GM12891 (cell line): ENCODE measurements around the gene SCARF2.

Experiments
- PAX5 ChIP-seq: IDR thresholded peaks from 2 replicates; pipeline ENCODE4 v1.6.1; 2011; ENCODE audit warnings: low read length, moderate library complexity, mild to moderate bottlenecking; ENCODE audit not compliant: insufficient read depth, severe bottlenecking
- POLR2A ChIP-seq: IDR thresholded peaks from 2 replicates; pipeline ENCODE4 v1.6.1; 2011; ENCODE audit warnings: low read depth, low read length, control low read depth
- POLR2AphosphoS5 ChIP-seq: IDR thresholded peaks from 2 replicates; pipeline ENCODE4 v1.6.1; 2011; ENCODE audit warnings: low read depth, low read length, control low read depth
- POU2F2 ChIP-seq: IDR thresholded peaks from 2 replicates; pipeline ENCODE4 v1.6.1; 2011; ENCODE audit warnings: low read depth, mild to moderate bottlenecking, control low read depth, low read length, moderate library complexity
- SPI1 ChIP-seq: IDR thresholded peaks from 2 replicates; pipeline ENCODE4 v1.6.1; 2011; ENCODE audit warnings: low read depth, low read length, control low read depth
- TAF1 ChIP-seq: IDR thresholded peaks from 2 replicates; pipeline ENCODE4 v1.6.1; 2011; ENCODE audit warnings: low read depth, low read length, control low read depth

DNA sequence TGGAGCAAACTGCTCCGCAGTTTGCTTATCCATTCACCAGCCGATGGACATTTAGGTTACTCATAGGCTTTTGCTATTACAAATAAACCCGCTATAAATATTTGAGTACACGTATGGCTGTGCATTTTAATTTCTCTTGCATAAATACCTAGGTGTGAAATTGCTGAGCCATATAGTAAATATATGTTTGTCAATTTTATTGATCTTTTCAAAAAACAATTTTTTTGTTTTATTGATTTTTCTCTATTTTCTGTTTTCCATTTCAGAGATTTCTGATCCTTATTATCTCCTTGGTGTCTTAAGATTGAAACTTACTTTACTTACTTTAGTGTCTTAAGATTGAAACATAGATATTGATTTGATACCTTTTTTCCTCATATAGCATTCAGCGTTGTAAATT lies 39.2 kb downstream of the SCARF2 start:
- TF ChIP-seq POLR2A (no peak), TAF1 (no peak), POU2F2 (no peak), POLR2AphosphoS5 (no peak), SPI1 (no peak), PAX5 (no peak)
